H1 (cell line): ENCODE results near the gene DHCR7. TPM values are rescaled to one million over a fixed set of nuclear protein-coding genes. Genes with fewer than 3 reads are reported as not detected.

ENCODE experiments used
- CTCF ChIA-PET: fragments of 300-600 bp; sonication (Branson Sonifier 250); formaldehyde crosslinking; loops from one replicate; lab custom pipeline; 2021; ENCODE audit not compliant: partially characterized antibody; lab: Charles Lee
- POLR2A ChIA-PET: fragments of 300-600 bp; sonication (Branson Sonifier 250); formaldehyde crosslinking; loops from one replicate; lab custom pipeline; 2021; ENCODE audit warnings: inconsistent platforms; ENCODE audit not compliant: partially characterized antibody; lab: Charles Lee
- DNase-seq, 2 experiments: peaks; one replicate each; pipeline versions ENCODE4 v3.0.0 to v3.0.0-alpha.2; 2010 to 2022; ENCODE audit warnings: low spot score in 2 of 2, low read depth in 1 of 2, mixed read lengths in 1 of 2
- FAIRE-seq: peaks from 2 replicates; lab custom pipeline; 2011; peaks lifted over from hg19 to GRCh38; lab: Jason Lieb, UNC
- H2AFZ ChIP-seq: 2 replicates; pipeline ENCODE4 v1.8.1; 2012; ENCODE audit warnings: low read length, inconsistent platforms
- H2AK5ac ChIP-seq: 2 replicates; pipeline ENCODE4 v1.6.1; 2013; ENCODE audit warnings: low read depth, low read length
- H2BK120ac ChIP-seq: replicated peaks from 2 replicates; pipeline ENCODE3; 2013; ENCODE audit warnings: low read depth, low read length, inconsistent platforms
- H2BK12ac ChIP-seq: 2 replicates; pipeline ENCODE4 v1.6.1; 2013; ENCODE audit warnings: low read depth, low read length
- H2BK15ac ChIP-seq: 2 replicates; pipeline ENCODE4 v1.6.1; 2013; ENCODE audit warnings: low read length
- H2BK20ac ChIP-seq: 2 replicates; pipeline ENCODE4 v1.6.1; 2013; ENCODE audit warnings: low read length
- H2BK5ac ChIP-seq: 2 replicates; pipeline ENCODE4 v1.6.1; 2013; ENCODE audit warnings: low read depth, low read length
- H3K14ac ChIP-seq: 2 replicates; pipeline ENCODE4 v1.6.1; 2013; ENCODE audit warnings: inconsistent platforms; ENCODE audit not compliant: insufficient read length
- H3K18ac ChIP-seq: 2 replicates; pipeline ENCODE4 v1.6.1; 2013; ENCODE audit warnings: low read length; ENCODE audit errors: extremely low read depth
- H3K23ac ChIP-seq: 2 replicates; pipeline ENCODE4 v1.6.1; 2013; ENCODE audit warnings: inconsistent platforms; ENCODE audit not compliant: insufficient read length
- H3K23me2 ChIP-seq: 2 replicates; pipeline ENCODE4 v1.6.1; 2013; ENCODE audit warnings: low read depth, low read length
- H3K27ac ChIP-seq: 2 replicates; pipeline ENCODE4 v1.6.1; 2011; ENCODE audit warnings: low read depth, low read length, inconsistent platforms
- H3K27me3 ChIP-seq, 4 experiments: replicated peaks in 1 of 4; 1 replicate in 1 of 4; 2 replicates in 3 of 4; pipeline versions ENCODE4 v1.6.1 to v1.8.1; 2011 to 2013; ENCODE audit warnings: low read length in 3 of 4, mild to moderate bottlenecking in 3 of 4, inconsistent platforms in 2 of 4, mixed read lengths in 2 of 4, moderate library complexity in 1 of 4; ENCODE audit not compliant: control insufficient read depth in 3 of 4, insufficient read depth in 3 of 4; ENCODE audit errors: extremely low read depth in 1 of 4
- H3K36me3 ChIP-seq, 4 experiments: 2 replicates each; pipeline versions ENCODE4 v1.6.1 to v1.8.1; 2011 to 2013; ENCODE audit warnings: mild to moderate bottlenecking in 4 of 4, low read length in 3 of 4, moderate library complexity in 2 of 4, control low read depth in 1 of 4, inconsistent platforms in 1 of 4; ENCODE audit not compliant: insufficient read depth in 4 of 4, control insufficient read depth in 2 of 4
- H3K4ac ChIP-seq: replicated peaks from 2 replicates; pipeline ENCODE3; 2013; ENCODE audit warnings: low read length, low read depth, mixed read lengths, inconsistent platforms; ENCODE audit not compliant: insufficient read length
- H3K4me1 ChIP-seq, 4 experiments: replicated peaks in 1 of 4; 1 replicate in 1 of 4; 2 replicates in 3 of 4; pipeline versions ENCODE4 v1.6.1 to v1.8.1; 2011 to 2013; ENCODE audit warnings: low read length in 3 of 4, inconsistent platforms in 2 of 4, mixed read lengths in 1 of 4; ENCODE audit not compliant: insufficient read depth in 4 of 4, control insufficient read depth in 3 of 4
- H3K4me2 ChIP-seq, 2 experiments: 2 replicates each; pipeline versions ENCODE4 v1.6.1 to v1.8.1; 2011 to 2013; ENCODE audit warnings: low read depth in 2 of 2, low read length in 2 of 2, control low read depth in 1 of 2, inconsistent platforms in 1 of 2, mild to moderate bottlenecking in 1 of 2; ENCODE audit not compliant: insufficient read depth in 1 of 2
- H3K4me3 ChIP-seq, 4 experiments: fragments of 200-600, 300-600 bp in 1 of 4; sonication (generic), shearing (Covaris generic), sonication (Bioruptor Twin) in 1 of 4; 2 replicates each; pipeline versions ENCODE4 v1.5.1 to v1.8.1; 2011 to 2016; ENCODE audit warnings: low read length in 4 of 4, low read depth in 3 of 4, control low read depth in 2 of 4, inconsistent platforms in 2 of 4, mild to moderate bottlenecking in 2 of 4, mixed read lengths in 1 of 4, moderate library complexity in 1 of 4; ENCODE audit not compliant: insufficient read depth in 2 of 4; ENCODE audit errors: extremely low read depth in 1 of 4
- H3K56ac ChIP-seq: replicated peaks from 2 replicates; pipeline ENCODE3; 2013; ENCODE audit warnings: low read depth, mild to moderate bottlenecking, mixed read lengths, low read length, inconsistent platforms; ENCODE audit not compliant: insufficient read length
- H3K79me1 ChIP-seq: 2 replicates; pipeline ENCODE4 v1.6.1; 2013; ENCODE audit warnings: low read depth, low read length, control low read depth
- H3K79me2 ChIP-seq, 2 experiments: 2 replicates each; pipeline versions ENCODE4 v1.6.1 to v1.8.1; 2012 to 2013; ENCODE audit warnings: low read length in 2 of 2, mild to moderate bottlenecking in 2 of 2, inconsistent platforms in 1 of 2; ENCODE audit not compliant: insufficient read depth in 2 of 2, control insufficient read depth in 1 of 2
- H3K9ac ChIP-seq, 4 experiments: replicated peaks in 1 of 4; 1 replicate in 1 of 4; 2 replicates in 3 of 4; pipeline versions ENCODE4 v1.6.1 to v1.8.1; 2011 to 2013; ENCODE audit warnings: low read depth in 3 of 4, low read length in 3 of 4, control low read depth in 2 of 4, mild to moderate bottlenecking in 2 of 4, moderate library complexity in 2 of 4, inconsistent platforms in 1 of 4; ENCODE audit errors: extremely low read depth in 1 of 4
- H3K9me3 ChIP-seq, 2 experiments: 2 replicates each; pipeline versions ENCODE4 v1.6.1 to v1.8.1; 2012 to 2013; ENCODE audit warnings: mild to moderate bottlenecking in 2 of 2, moderate library complexity in 2 of 2, control low read depth in 1 of 2, inconsistent platforms in 1 of 2, low read depth in 1 of 2, low read length in 1 of 2, mixed read lengths in 1 of 2; ENCODE audit not compliant: insufficient read depth in 2 of 2
- H4K20me1 ChIP-seq, 2 experiments: replicated peaks in 1 of 2; 2 replicates each; pipeline versions ENCODE3 to v1.8.1; 2011 to 2013; ENCODE audit warnings: inconsistent platforms in 2 of 2, low read length in 2 of 2, mild to moderate bottlenecking in 1 of 2; ENCODE audit not compliant: insufficient read depth in 2 of 2, control insufficient read depth in 1 of 2
- H4K5ac ChIP-seq: 2 replicates; pipeline ENCODE4 v1.6.1; 2013; ENCODE audit warnings: low read length, low read depth, mixed read lengths, inconsistent platforms; ENCODE audit not compliant: insufficient read length
- H4K8ac ChIP-seq: 2 replicates; pipeline ENCODE4 v1.8.0; 2013; ENCODE audit warnings: mild to moderate bottlenecking, moderate library complexity, low read length, inconsistent platforms; ENCODE audit not compliant: insufficient read depth; ENCODE audit errors: extremely low read depth
- H4K91ac ChIP-seq: replicated peaks from 2 replicates; pipeline ENCODE3; 2013; ENCODE audit warnings: low read length, mixed read lengths, inconsistent platforms; ENCODE audit not compliant: insufficient read length
- BACH1 ChIP-seq: IDR thresholded peaks from 2 replicates; pipeline ENCODE4 v1.6.1; 2012; ENCODE audit warnings: low read length, improper control_type of control experiment
- EZH2 ChIP-seq: fragments of 200-600 bp; sonication (generic); IDR thresholded peaks from 2 replicates; pipeline ENCODE4 v1.7.1; 2012; ENCODE audit warnings: low read depth, mild to moderate bottlenecking, moderate library complexity, low read length, inconsistent platforms; ENCODE audit not compliant: severe bottlenecking
- NANOG ChIP-seq: IDR thresholded peaks from 2 replicates; pipeline ENCODE4 v1.6.1; 2011; ENCODE audit warnings: low read length, low read depth, mild to moderate bottlenecking, inconsistent platforms; ENCODE audit not compliant: insufficient read depth, poor library complexity, severe bottlenecking
- POLR2A ChIP-seq, 2 experiments: IDR thresholded peaks; 1 replicate in 1 of 2; 2 replicates in 1 of 2; pipeline ENCODE4 v1.6.1; 2011; ENCODE audit warnings: low read depth in 2 of 2, low read length in 2 of 2, mild to moderate bottlenecking in 2 of 2; ENCODE audit errors: control extremely low read depth in 1 of 2
- RAD21 ChIP-seq, 2 experiments: IDR thresholded peaks in 1 of 2; conservative IDR thresholded peaks in 1 of 2; 2 replicates each; pipeline ENCODE4 v1.6.1; 2011; ENCODE audit warnings: low read depth in 2 of 2, low read length in 2 of 2, improper control_type of control experiment in 1 of 2, inconsistent platforms in 1 of 2, mild to moderate bottlenecking in 1 of 2, moderate library complexity in 1 of 2
- TCF12 ChIP-seq: IDR thresholded peaks from 2 replicates; pipeline ENCODE4 v1.6.1; 2011; ENCODE audit warnings: low read depth, mild to moderate bottlenecking, low read length
- YY1 ChIP-seq: IDR thresholded peaks from 2 replicates; pipeline ENCODE4 v1.6.1; 2011; ENCODE audit warnings: low read depth, mild to moderate bottlenecking, low read length
- WGBS, 2 experiments: shearing (Covaris generic) in 1 of 2; methylation state at CpG; one replicate each; pipeline versions ENCODE4 v1.1.6 to v1.1.7; 2013 to 2015; ENCODE audit warnings: low lambda C conversion rate in 2 of 2, mixed read lengths in 2 of 2, inconsistent platforms in 1 of 2, low coverage in 1 of 2, missing lambda C conversion rate in 1 of 2; ENCODE audit not compliant: insufficient replicate concordance in 2 of 2, insufficient coverage in 1 of 2, insufficient read length in 1 of 2; ENCODE audit errors: extremely low coverage in 1 of 2, missing lambda C conversion rate in 1 of 2; 5-methylcytosine and 5-hydroxymethylcytosine counted together
- polyA plus RNA-seq, 7 experiments: library from polyadenylated mRNA; depleted of rRNA in 3 of 7; stranded (reverse) in 5 of 7; unstranded in 2 of 7; fragments of >200 nt in 5 of 7; fragments of 200-250 nt in 2 of 7; gene quantifications; 1 replicate in 5 of 7; 2 replicates in 1 of 7; 4 replicates in 1 of 7; pipeline versions ENCODE4 v1.2.1 to v1.2.3, GENCODE V29; 2011 to 2013; ENCODE audit warnings: missing spikeins in 2 of 7, mixed read lengths in 2 of 7
- total RNA-seq: library from RNA; stranded (reverse); fragmentation: NEBNext Ultra II Directional; extraction: Animal tissue kit (Norgen Biotek cat#: 25700); gene quantifications from 2 replicates; pipeline ENCODE4 v1.2.1, GENCODE V29; 2021
- TF ChIP-seq, protein P1 (sequence below): IDR thresholded peaks from 2 replicates; pipeline ENCODE4 v1.6.1; 2011; ENCODE audit warnings: low read length, improper control_type of control experiment

The DHCR7 gene
- total and polyA plus RNA-seq, 2 of the 8 experiments (the other 6 are each of a cell fraction or from before 2014, with no cell fraction given): 144 to 157 TPM

- ChIA-PET CTCF (no interaction called here), POLR2A (no interaction called here)
- Histone ChIP-seq H3K9me3 (peaks cover 6 to 7% of the 10 kb centered on the region in 2 experiments; a peak in 3 of 4 replicates), H3K27me3 (no peaks in the 10 kb centered on the region), H3K27ac (no peak overlapping the region), H4K5ac (no peak overlapping the region), H3K9ac (no peak overlapping the region), H3K79me1 (no peaks in the 10 kb centered on the region), H2BK15ac (no peak overlapping the region), H2BK12ac (no peak overlapping the region), H3K4me1 (peaks cover 0 to 3% (median 0%) of the 10 kb centered on the region in 4 experiments; a peak in 1 of 7 replicates), H3K4me2 (no peak overlapping the region), H2AFZ (no peak overlapping the region), H4K8ac (no peak overlapping the region; the same call in 1 of the 2 replicates), H3K56ac (no peak overlapping the region), H2BK120ac (no peak overlapping the region), H2BK5ac (no peak overlapping the region), H3K4me3 (no peak overlapping the region), H4K91ac (no peak overlapping the region), H3K23me2 (no peaks in the 10 kb centered on the region), H3K18ac (no peak overlapping the region), H2AK5ac (no peak overlapping the region), H3K36me3 (peaks cover 2 to 8% (median 8%) of the 10 kb centered on the region in 4 experiments; a peak in 6 of 8 replicates), H2BK20ac (no peak overlapping the region), H3K79me2 (no peaks in the 10 kb centered on the region), H3K23ac (no peak overlapping the region), H4K20me1 (peaks cover 2 to 3% of the 10 kb centered on the region in 2 experiments), H3K14ac (no peak overlapping the region), H3K4ac (no peak overlapping the region)
- TF ChIP-seq POLR2A (IDR thresholded peaks at IDR 0.05; ENCODE audit: control extremely low read depth in 1 of 2, low read depth in 2 of 2, low read length in 2 of 2) (no peak), BACH1 (no peak), TCF12 (no peak), YY1 (no peak), NANOG (no peak), RAD21 (IDR thresholded peaks at IDR 0.05 in 1 of 2, conservative IDR thresholded peaks at IDR 0.05 in 1 of 2; ENCODE audit: low read depth in 2 of 2, low read length in 2 of 2) (no peak), EZH2 (no peak)
- TF ChIP-seq, protein P1, sequence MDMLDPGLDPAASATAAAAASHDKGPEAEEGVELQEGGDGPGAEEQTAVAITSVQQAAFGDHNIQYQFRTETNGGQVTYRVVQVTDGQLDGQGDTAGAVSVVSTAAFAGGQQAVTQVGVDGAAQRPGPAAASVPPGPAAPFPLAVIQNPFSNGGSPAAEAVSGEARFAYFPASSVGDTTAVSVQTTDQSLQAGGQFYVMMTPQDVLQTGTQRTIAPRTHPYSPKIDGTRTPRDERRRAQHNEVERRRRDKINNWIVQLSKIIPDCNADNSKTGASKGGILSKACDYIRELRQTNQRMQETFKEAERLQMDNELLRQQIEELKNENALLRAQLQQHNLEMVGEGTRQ: no peak
- 89% methylated on average over 9 of the region's 9 CpGs; no CpG with 5 or more reads in 1 of the 2 experiments for WGBS, 2 experiments
- FAIRE-seq (no peak), DNase-seq (no peak)
These were observed 18.2 kb upstream of the DHCR7 start for GRCh38 chr11:71466358-71466757.
